Trophoblast cell (in vitro differentiated cells and primary cell): ENCODE data around the gene MTRFR.
A peak's percentile ranks its signal among the peaks of the same experiment; 100 is the strongest.

Source experiments
- DNase-seq, 2 donors: peaks; one replicate each; pipeline ENCODE4 v3.0.0-alpha.2; 2016
- H2AFZ ChIP-seq: 2 replicates; pipeline ENCODE4 v1.6.1; 2013; ENCODE audit warnings: low read length, moderate library complexity, mild to moderate bottlenecking; ENCODE audit not compliant: insufficient read depth, poor library complexity
- H2AK5ac ChIP-seq: 2 replicates; pipeline ENCODE4 v1.6.1; 2013; ENCODE audit warnings: mild to moderate bottlenecking, low read length
- H2BK120ac ChIP-seq: 2 replicates; pipeline ENCODE4 v1.6.1; 2013; ENCODE audit warnings: low read length, mild to moderate bottlenecking, moderate library complexity; ENCODE audit not compliant: insufficient read depth, poor library complexity
- H2BK12ac ChIP-seq: 2 replicates; pipeline ENCODE4 v1.6.1; 2013; ENCODE audit warnings: mild to moderate bottlenecking, low read length, moderate library complexity
- H2BK5ac ChIP-seq: 2 replicates; pipeline ENCODE4 v1.6.1; 2013; ENCODE audit warnings: low read length, low read depth, moderate library complexity, mild to moderate bottlenecking; ENCODE audit not compliant: poor library complexity
- H3K14ac ChIP-seq: 2 replicates; pipeline ENCODE4 v1.6.1; 2013; ENCODE audit warnings: mild to moderate bottlenecking, low read length
- H3K18ac ChIP-seq: 2 replicates; pipeline ENCODE4 v1.6.1; 2013; ENCODE audit warnings: mild to moderate bottlenecking, low read length
- H3K23ac ChIP-seq: 2 replicates; pipeline ENCODE4 v1.6.1; 2013; ENCODE audit warnings: low read length
- H3K27ac ChIP-seq: 2 replicates; pipeline ENCODE4 v1.5.1; 2013; ENCODE audit warnings: low read depth, mild to moderate bottlenecking, inconsistent platforms, low read length, moderate library complexity
- H3K27me3 ChIP-seq: 2 replicates; pipeline ENCODE4 v1.6.1; 2013; ENCODE audit warnings: inconsistent platforms, mild to moderate bottlenecking, low read length, moderate library complexity; ENCODE audit not compliant: insufficient read depth
- H3K36me3 ChIP-seq, 2 experiments: 1 replicate in 1 of 2; 2 replicates in 1 of 2; pipeline ENCODE4 v1.6.1; 2013; ENCODE audit warnings: low read length in 2 of 2, mild to moderate bottlenecking in 2 of 2, moderate library complexity in 1 of 2; ENCODE audit not compliant: insufficient read depth in 2 of 2, control insufficient read depth in 1 of 2
- H3K4ac ChIP-seq: 2 replicates; pipeline ENCODE4 v1.6.1; 2013; ENCODE audit warnings: low read depth, mild to moderate bottlenecking, low read length, moderate library complexity
- H3K4me1 ChIP-seq, 2 experiments: 1 replicate in 1 of 2; 2 replicates in 1 of 2; pipeline ENCODE4 v1.6.1; 2013; ENCODE audit warnings: low read length in 2 of 2, mild to moderate bottlenecking in 2 of 2, moderate library complexity in 1 of 2; ENCODE audit not compliant: insufficient read depth in 2 of 2, control insufficient read depth in 1 of 2
- H3K4me2 ChIP-seq: 2 replicates; pipeline ENCODE4 v1.6.1; 2013; ENCODE audit warnings: inconsistent platforms, mild to moderate bottlenecking, low read length, moderate library complexity
- H3K4me3 ChIP-seq: 2 replicates; pipeline ENCODE4 v1.5.1; 2013; ENCODE audit warnings: mild to moderate bottlenecking, low read depth, low read length, inconsistent platforms
- H3K79me1 ChIP-seq: one replicate; pipeline ENCODE4 v1.6.1; 2013; ENCODE audit warnings: low read length
- H3K79me2 ChIP-seq: 2 replicates; pipeline ENCODE4 v1.6.1; 2013; ENCODE audit warnings: low read length, mild to moderate bottlenecking; ENCODE audit not compliant: control insufficient read depth, insufficient read depth, poor library complexity
- H3K9ac ChIP-seq: 2 replicates; pipeline ENCODE4 v1.6.1; 2013; ENCODE audit warnings: mild to moderate bottlenecking, low read length
- H3K9me3 ChIP-seq: 2 replicates; pipeline ENCODE4 v1.6.1; 2013; ENCODE audit warnings: low read depth, mild to moderate bottlenecking, control low read depth, inconsistent platforms, low read length; ENCODE audit not compliant: insufficient read depth
- H4K12ac ChIP-seq: 2 replicates; pipeline ENCODE4 v1.6.1; 2013; ENCODE audit warnings: low read depth, mild to moderate bottlenecking, low read length, moderate library complexity
- H4K8ac ChIP-seq: 2 replicates; pipeline ENCODE4 v1.6.1; 2013; ENCODE audit warnings: low read depth, mild to moderate bottlenecking, low read length, moderate library complexity
- H4K91ac ChIP-seq: one replicate; pipeline ENCODE4 v1.6.1; 2013; ENCODE audit warnings: low read depth, mild to moderate bottlenecking, low read length, moderate library complexity
- WGBS: extraction: QIAGEN DNeasy Blood & Tissue Kit; methylation state at CpG from one replicate; pipeline ENCODE4 v1.1.7; 2013; ENCODE audit warnings: missing lambda C conversion rate; ENCODE audit not compliant: insufficient read length, insufficient coverage; ENCODE audit errors: extremely low coverage; 5-methylcytosine and 5-hydroxymethylcytosine counted together

MTRFR gene

DNA sequence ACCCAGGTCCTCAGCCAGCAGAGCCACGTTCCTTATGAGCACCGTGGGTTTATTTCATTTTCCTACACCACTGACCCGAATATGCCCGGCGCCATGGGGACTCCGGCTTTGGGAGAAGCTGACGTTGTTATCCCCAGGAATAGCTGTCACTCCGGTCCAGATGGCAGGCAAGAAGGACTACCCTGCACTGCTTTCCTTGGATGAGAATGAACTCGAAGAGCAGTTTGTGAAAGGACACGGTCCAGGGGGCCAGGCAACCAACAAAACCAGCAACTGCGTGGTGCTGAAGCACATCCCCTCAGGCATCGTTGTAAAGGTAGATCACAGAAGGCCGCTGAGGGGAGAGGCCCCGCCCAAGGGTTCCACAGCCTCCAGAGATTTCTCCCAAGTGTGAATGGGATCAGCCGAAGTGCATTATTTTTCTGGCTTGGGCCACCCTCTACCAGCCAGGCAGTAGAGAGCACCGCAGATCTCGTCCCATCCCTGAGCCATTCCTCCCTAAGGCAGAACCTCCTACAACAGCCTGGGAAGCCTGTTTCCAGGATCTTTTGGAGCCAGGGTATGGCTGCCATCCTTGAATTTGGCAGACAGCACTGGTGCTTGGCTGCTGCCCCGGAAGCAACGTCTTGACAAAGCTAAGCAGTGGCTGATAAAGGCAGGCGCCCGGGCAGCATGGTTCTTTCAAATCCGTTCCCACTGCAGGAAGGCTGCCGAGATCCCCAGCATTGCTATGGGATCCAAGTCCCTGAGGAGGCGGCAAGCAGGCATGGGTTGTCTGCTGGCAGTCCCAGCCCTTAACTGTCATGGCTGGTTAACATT, 20.6 kb downstream of the MTRFR start:
- Histone ChIP-seq H3K9me3 (peaks cover 9% of the 10 kb centered on the region), H2AFZ (no peak overlapping the region), H3K18ac (no peak overlapping the region), H3K27ac (no peak overlapping the region), H2BK12ac (no peak overlapping the region), H3K9ac (peak overlapping the region; percentile 20), H3K79me2 (no peaks in the 10 kb centered on the region), H3K23ac (no peak overlapping the region), H2AK5ac (no peak overlapping the region), H3K79me1 (peaks cover 5% of the 10 kb centered on the region), H2BK5ac (no peak overlapping the region), H3K4me1 (peaks cover 9 to 13% of the 10 kb centered on the region in 2 experiments), H3K36me3 (peaks cover 45 to 59% of the 10 kb centered on the region in 2 experiments), H3K4me2 (no peak overlapping the region), H3K4ac (no peak overlapping the region), H3K27me3 (no peaks in the 10 kb centered on the region), H4K91ac (no peak overlapping the region), H4K12ac (no peak overlapping the region), H3K4me3 (no peak overlapping the region), H2BK120ac (no peak overlapping the region), H4K8ac (no peak overlapping the region), H3K14ac (no peak overlapping the region)
- no CpG with 5 or more reads among the region's 24 CpGs for WGBS
- no peak for DNase-seq

DNA sequence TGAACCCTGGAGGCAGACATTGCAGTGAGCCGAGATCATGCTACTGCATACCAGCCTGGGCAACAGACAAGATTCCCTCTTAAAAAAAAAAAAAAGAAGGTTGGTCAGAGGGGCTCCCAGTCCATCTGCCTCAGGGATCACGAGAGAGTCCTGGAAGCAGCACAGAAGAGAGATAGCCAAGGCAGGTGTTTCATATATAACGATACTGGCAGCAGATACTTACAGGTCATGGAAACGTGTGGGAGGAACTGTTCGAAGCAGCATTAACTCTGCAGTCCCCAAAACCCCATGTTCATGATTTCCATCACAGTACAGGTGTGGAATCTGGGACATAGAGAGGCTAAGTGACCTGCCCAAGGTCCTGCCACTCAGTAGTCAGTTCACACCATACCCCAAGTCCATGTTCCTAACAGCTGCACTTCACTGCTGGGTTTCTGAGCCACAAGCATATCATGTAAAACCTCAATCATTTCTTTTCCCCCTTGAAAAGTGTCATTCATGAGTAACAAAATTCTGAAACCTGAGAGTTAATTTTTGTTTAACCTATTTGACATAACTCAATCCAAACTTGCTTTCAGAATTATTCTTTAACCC, 21.7 kb downstream of the MTRFR start:
- H3K4me2 ChIP-seq: no peak overlapping the region
- H3K27ac ChIP-seq: no peak overlapping the region
- no peak overlapping the region for H4K91ac ChIP-seq
- H3K79me1 ChIP-seq: peaks cover 5% of the 10 kb centered on the region
- H4K12ac ChIP-seq: no peak overlapping the region
- no peak overlapping the region for H3K9ac ChIP-seq
- no peak overlapping the region for H2AFZ ChIP-seq
- no peak overlapping the region for H2AK5ac ChIP-seq
- no peaks in the 10 kb centered on the region for H3K27me3 ChIP-seq
- no peak overlapping the region for H2BK5ac ChIP-seq
- H3K14ac ChIP-seq: no peak overlapping the region
- no peaks in the 10 kb centered on the region for H3K79me2 ChIP-seq
- DNase-seq: no peak
- no peak overlapping the region for H3K18ac ChIP-seq
- peaks cover 46 to 61% of the 10 kb centered on the region in 2 experiments for H3K36me3 ChIP-seq
- WGBS: no CpG with 5 or more reads among the region's 5 CpGs
- no peak overlapping the region for H2BK120ac ChIP-seq
- peaks cover 9 to 13% of the 10 kb centered on the region in 2 experiments for H3K4me1 ChIP-seq
- H3K23ac ChIP-seq: no peak overlapping the region
- no peak overlapping the region for H3K4ac ChIP-seq
- peaks cover 2% of the 10 kb centered on the region for H3K9me3 ChIP-seq
- H3K4me3 ChIP-seq: no peak overlapping the region
- no peak overlapping the region for H4K8ac ChIP-seq
- no peak overlapping the region for H2BK12ac ChIP-seq

DNA sequence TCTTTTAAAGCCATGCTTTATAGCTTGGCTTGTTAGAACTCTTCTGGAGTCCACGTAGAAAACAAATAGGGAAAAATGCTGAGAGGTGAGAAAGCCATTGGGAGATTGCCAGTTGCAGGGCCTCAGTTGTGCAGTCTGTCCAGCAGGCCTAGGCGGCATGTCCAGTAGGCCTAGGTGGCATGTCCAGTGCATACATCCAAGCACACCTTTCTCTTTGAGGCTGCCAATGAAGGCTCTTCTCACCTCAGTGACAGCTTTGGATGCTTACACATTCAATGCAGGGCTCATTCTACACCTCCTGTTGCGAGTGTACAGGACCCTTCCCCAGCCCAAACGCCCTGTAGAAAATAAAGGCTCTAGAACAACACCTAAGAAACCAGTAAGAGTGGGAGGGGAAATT, 25.4 kb downstream of the MTRFR start:
- Histone ChIP-seq H3K9ac (no peak overlapping the region), H4K12ac (no peak overlapping the region), H4K8ac (no peak overlapping the region), H4K91ac (no peak overlapping the region), H3K23ac (no peak overlapping the region), H3K18ac (no peak overlapping the region), H3K4me1 (peaks cover 0 to 3% of the 10 kb centered on the region in 2 experiments), H3K27ac (no peak overlapping the region), H2AK5ac (no peak overlapping the region), H2AFZ (no peak overlapping the region), H2BK5ac (no peak overlapping the region), H2BK120ac (no peak overlapping the region), H3K4me2 (no peak overlapping the region), H3K14ac (no peak overlapping the region), H3K4ac (no peak overlapping the region), H2BK12ac (no peak overlapping the region), H3K36me3 (peaks cover 57 to 69% of the 10 kb centered on the region in 2 experiments), H3K79me2 (no peaks in the 10 kb centered on the region), H3K9me3 (peaks cover 2% of the 10 kb centered on the region), H3K4me3 (no peak overlapping the region), H3K79me1 (no peaks in the 10 kb centered on the region), H3K27me3 (no peaks in the 10 kb centered on the region)
- no peak for DNase-seq
- no CpG with 5 or more reads among the region's 4 CpGs for WGBS

DNA sequence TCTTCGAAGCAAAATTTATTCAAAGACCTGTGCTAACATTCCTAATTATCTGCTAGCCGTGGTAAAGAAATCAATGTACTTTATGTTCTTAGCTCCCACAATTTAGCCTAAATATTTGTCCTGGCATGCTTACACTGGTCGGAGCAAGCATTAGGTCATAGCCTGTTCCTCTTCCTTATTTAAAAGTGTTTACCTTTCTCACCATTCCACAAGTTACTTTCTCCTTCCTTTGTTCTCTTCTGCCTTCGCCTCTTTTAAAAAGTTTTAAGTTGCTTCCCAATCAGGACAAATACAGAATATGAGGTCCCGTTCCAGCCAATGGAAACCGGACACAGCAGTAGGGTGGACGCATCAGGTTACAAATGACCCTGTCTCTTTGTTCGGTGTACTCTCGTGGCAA, 26.8 kb downstream of the MTRFR start:
- Histone ChIP-seq H3K27me3 (no peaks in the 10 kb centered on the region), H2BK5ac (no peak overlapping the region), H3K4me2 (no peak overlapping the region), H4K91ac (no peak overlapping the region), H4K8ac (no peak overlapping the region), H3K4ac (no peak overlapping the region), H3K79me2 (no peaks in the 10 kb centered on the region), H3K4me3 (no peak overlapping the region), H4K12ac (no peak overlapping the region), H3K9ac (no peak overlapping the region), H3K23ac (no peak overlapping the region), H2BK120ac (no peak overlapping the region), H2BK12ac (no peak overlapping the region), H3K79me1 (no peaks in the 10 kb centered on the region), H3K18ac (no peak overlapping the region), H2AK5ac (no peak overlapping the region), H3K9me3 (no peaks in the 10 kb centered on the region), H3K36me3 (peaks cover 58 to 68% of the 10 kb centered on the region in 2 experiments), H3K14ac (no peak overlapping the region), H3K27ac (no peak overlapping the region), H3K4me1 (no peaks in the 10 kb centered on the region), H2AFZ (no peak overlapping the region)
- no peak for DNase-seq
- WGBS: no CpG with 5 or more reads among the region's 9 CpGs
